ENCODE data around the gene P3H3. TPM values are rescaled to one million over a fixed set of nuclear protein-coding genes. Genes with fewer than 3 reads are reported as not detected.
A peak's percentile ranks its signal among the peaks of the same experiment; 100 is the strongest.

P3H3 gene
- 10 to 100 TPM in 2 of 3 donors, 1 to 10 TPM in 1; 7.5 to 29.5 (median 10.1) TPM for total RNA-seq

DNA sequence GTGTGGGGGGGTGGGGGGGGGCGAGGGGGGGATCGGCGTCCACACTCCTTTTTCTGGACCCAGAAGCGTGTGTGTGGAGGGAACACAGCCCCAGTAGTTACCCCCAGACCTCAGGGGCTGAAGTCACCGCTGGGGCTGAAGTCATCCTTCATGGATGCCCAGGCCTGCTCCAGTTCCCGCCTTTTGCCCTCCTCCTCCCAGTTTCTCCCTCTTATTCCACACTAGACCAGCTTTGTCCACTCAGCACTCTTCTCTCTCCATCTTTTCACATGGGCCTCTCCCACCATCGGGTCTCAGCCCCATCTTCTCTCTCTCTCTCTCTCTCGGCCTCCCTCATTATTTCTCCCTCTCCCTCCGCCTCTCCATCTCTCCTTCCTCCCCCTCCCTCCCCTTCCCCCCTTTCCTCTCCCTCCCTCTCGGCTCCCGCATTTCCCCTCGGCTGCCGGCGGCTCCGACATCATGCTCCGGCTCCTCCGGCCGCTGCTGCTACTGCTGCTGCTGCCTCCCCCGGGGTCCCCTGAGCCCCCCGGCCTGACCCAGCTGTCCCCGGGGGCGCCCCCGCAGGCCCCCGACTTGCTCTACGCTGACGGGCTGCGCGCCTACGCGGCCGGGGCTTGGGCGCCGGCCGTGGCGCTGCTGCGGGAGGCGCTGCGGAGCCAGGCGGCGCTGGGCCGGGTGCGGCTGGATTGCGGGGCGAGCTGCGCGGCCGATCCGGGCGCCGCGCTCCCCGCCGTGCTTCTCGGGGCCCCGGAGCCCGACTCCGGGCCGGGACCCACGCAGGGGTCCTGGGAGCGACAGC is at the start of gene P3H3:
Gene P3H3 (plus strand): TSS at position 426 of the 799 bp plus-strand sequence. CDS start 34 bp downstream, at position 460.
- Histone ChIP-seq H3K4me1 (peaks cover 0 to 14% of the 10 kb centered on the region in 2 donors), H3K27ac (peak within 1 kb of the TSS; percentile 76 to 89), H3K9me3 (no peaks in the 10 kb centered on the region), H3K4me3 (peak within 1 kb of the TSS; percentile 62 to 88 (median 84)), H3K27me3 (peaks cover 5 to 12% of the 10 kb centered on the region in 2 donors), H3K36me3 (no peaks in the 10 kb centered on the region)
- intact Hi-C loops (cut with DNase I; ENCODE audit: low total_unique reads) = loop anchor here (10.0 kb wide), 1 partner anchor 213 kb away; no protein-coding TSS in a partner anchor
- TF ChIP-seq POLR2A (IDR thresholded peaks at IDR 0.05) = no peak
- TF ChIP-seq, protein P1, sequence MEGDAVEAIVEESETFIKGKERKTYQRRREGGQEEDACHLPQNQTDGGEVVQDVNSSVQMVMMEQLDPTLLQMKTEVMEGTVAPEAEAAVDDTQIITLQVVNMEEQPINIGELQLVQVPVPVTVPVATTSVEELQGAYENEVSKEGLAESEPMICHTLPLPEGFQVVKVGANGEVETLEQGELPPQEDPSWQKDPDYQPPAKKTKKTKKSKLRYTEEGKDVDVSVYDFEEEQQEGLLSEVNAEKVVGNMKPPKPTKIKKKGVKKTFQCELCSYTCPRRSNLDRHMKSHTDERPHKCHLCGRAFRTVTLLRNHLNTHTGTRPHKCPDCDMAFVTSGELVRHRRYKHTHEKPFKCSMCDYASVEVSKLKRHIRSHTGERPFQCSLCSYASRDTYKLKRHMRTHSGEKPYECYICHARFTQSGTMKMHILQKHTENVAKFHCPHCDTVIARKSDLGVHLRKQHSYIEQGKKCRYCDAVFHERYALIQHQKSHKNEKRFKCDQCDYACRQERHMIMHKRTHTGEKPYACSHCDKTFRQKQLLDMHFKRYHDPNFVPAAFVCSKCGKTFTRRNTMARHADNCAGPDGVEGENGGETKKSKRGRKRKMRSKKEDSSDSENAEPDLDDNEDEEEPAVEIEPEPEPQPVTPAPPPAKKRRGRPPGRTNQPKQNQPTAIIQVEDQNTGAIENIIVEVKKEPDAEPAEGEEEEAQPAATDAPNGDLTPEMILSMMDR (IDR thresholded peaks at IDR 0.05) = no peak
- no peak for TF ChIP-seq POLR2AphosphoS5 (IDR thresholded peaks at IDR 0.05)
- no peak for DNase-seq (ENCODE audit: low spot score in 2 of 2)

DNA sequence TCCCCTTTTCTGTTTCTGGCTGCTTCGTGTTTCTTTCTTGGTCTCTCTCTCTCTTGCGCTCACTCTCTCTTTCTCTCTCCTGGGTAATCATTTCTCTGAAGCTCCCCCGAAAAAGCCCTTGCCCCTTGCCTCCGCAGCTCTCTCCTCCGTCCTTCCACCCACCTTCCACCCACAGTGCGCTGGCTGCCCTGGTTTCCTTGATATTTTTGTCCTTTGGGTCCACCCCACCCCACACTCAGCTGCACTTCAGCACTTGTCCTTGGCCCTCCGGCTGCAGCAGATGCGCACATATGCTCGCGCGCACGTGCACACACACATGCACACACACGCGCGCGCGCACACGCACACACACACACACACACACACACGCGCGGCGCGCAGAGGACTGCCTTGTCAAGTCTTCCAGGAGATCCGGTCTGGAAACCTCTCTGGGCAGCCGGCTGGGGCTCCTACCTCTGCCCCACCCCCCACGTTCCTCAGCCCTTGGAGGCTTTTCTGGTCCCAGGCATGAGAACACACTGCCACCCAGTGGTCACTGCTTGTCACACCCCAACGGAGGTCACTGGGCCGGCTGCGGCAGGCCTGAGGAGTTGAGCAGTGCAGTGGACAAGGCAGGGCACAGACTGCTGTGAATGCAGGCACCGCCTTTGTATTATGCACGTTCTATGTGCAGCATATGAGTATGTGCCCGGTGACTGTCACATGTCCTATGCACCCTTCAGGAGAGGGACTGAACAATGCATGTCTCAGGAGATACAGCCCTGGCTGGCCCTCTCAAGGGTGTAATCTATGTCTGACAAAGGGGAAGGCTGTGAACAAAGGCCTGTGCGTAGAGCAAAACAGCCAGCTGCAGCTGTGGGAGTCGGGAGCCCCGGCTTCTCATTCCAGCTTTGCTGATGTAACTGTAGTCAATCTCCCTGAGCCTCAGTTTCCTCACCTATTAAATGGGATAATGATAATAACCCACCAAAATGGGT is 49.3 kb upstream of the P3H3 start:
- H3K27ac ChIP-seq = peak overlapping the region; percentile 75 to 79
- peak overlapping the region; percentile 25 to 65 (median 49) for H3K4me3 ChIP-seq
- TF ChIP-seq POLR2A (IDR thresholded peaks at IDR 0.05) = no peak
- TF ChIP-seq, protein P1 (IDR thresholded peaks at IDR 0.05) = peak; percentile 92 to 98 (median 98)
- TF ChIP-seq POLR2AphosphoS5 (IDR thresholded peaks at IDR 0.05) = peak; percentile 67 to 85 (median 68)
- H3K36me3 ChIP-seq = no peaks in the 10 kb centered on the region
- intact Hi-C loops (cut with DNase I; ENCODE audit: low total_unique reads) = no loop called here
- H3K4me1 ChIP-seq = no peaks in the 10 kb centered on the region
- peak; percentile 93 to 97 for DNase-seq (ENCODE audit: low spot score in 2 of 2)
- H3K9me3 ChIP-seq = no peaks in the 10 kb centered on the region
- H3K27me3 ChIP-seq = no peaks in the 10 kb centered on the region

GRCh38 chr12:6779708-6780432 is 48.3 kb upstream of the P3H3 start:
- intact Hi-C loops (cut with DNase I; ENCODE audit: low total_unique reads) = no loop called here
- Histone ChIP-seq H3K4me3 (no peak overlapping the region), H3K27me3 (no peaks in the 10 kb centered on the region), H3K4me1 (no peaks in the 10 kb centered on the region), H3K9me3 (no peaks in the 10 kb centered on the region), H3K27ac (peak overlapping the region; percentile 75 to 79), H3K36me3 (no peaks in the 10 kb centered on the region)
- peak in 1 of 2 donors; percentile 65 for DNase-seq (ENCODE audit: low spot score in 2 of 2)
- TF ChIP-seq, protein P1 (IDR thresholded peaks at IDR 0.05) = no peak
- no peak for TF ChIP-seq POLR2A (IDR thresholded peaks at IDR 0.05)
- no peak for TF ChIP-seq POLR2AphosphoS5 (IDR thresholded peaks at IDR 0.05)

DNA sequence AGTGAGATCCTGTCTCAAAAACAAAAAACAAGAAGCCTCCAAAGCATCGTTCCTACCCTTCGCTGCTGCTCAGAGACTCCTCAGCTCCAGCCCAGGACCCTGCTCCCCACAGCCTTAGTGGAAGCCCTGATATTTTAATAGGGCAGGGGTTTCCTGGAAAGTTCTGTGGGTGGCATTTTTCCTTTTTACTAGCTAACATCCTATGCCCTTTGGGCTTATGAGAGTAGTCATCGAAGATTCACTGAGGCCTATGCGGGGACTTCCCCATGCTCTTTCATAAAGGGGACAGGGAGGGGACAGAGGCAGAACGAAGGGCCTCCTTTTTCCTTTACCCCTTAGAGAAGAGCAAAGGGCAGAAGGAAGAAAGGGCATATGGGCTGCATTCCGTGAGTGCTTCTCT is 47.6 kb upstream of the P3H3 start:
- H3K9me3 ChIP-seq = no peaks in the 10 kb centered on the region

More for the DNA sequence above, 47.6 kb upstream of the P3H3 start:
- Histone ChIP-seq H3K36me3 (no peaks in the 10 kb centered on the region), H3K27ac (peak overlapping the region; percentile 26 to 79), H3K4me1 (no peaks in the 10 kb centered on the region), H3K27me3 (no peaks in the 10 kb centered on the region), H3K4me3 (no peak overlapping the region)
- TF ChIP-seq POLR2AphosphoS5 (IDR thresholded peaks at IDR 0.05) (no peak), POLR2A (IDR thresholded peaks at IDR 0.05) (no peak)
- TF ChIP-seq, protein P1 (IDR thresholded peaks at IDR 0.05) = no peak
- DNase-seq (ENCODE audit: low spot score in 2 of 2) = no peak
- intact Hi-C loops (cut with DNase I; ENCODE audit: low total_unique reads) = no loop called here

All from breast epithelium (tissue), 4 donors.